Measurements from ENCODE around the gene SEC63.
A peak's percentile ranks its signal among the peaks of the same experiment; 100 is the strongest.
"Not testable (repeated sequence)": the region's sequence is repeated elsewhere in the genome, so short reads cannot be mapped to it uniquely, and the experiment has no call there.

The SEC63 gene, protein sequence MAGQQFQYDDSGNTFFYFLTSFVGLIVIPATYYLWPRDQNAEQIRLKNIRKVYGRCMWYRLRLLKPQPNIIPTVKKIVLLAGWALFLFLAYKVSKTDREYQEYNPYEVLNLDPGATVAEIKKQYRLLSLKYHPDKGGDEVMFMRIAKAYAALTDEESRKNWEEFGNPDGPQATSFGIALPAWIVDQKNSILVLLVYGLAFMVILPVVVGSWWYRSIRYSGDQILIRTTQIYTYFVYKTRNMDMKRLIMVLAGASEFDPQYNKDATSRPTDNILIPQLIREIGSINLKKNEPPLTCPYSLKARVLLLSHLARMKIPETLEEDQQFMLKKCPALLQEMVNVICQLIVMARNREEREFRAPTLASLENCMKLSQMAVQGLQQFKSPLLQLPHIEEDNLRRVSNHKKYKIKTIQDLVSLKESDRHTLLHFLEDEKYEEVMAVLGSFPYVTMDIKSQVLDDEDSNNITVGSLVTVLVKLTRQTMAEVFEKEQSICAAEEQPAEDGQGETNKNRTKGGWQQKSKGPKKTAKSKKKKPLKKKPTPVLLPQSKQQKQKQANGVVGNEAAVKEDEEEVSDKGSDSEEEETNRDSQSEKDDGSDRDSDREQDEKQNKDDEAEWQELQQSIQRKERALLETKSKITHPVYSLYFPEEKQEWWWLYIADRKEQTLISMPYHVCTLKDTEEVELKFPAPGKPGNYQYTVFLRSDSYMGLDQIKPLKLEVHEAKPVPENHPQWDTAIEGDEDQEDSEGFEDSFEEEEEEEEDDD

DNA sequence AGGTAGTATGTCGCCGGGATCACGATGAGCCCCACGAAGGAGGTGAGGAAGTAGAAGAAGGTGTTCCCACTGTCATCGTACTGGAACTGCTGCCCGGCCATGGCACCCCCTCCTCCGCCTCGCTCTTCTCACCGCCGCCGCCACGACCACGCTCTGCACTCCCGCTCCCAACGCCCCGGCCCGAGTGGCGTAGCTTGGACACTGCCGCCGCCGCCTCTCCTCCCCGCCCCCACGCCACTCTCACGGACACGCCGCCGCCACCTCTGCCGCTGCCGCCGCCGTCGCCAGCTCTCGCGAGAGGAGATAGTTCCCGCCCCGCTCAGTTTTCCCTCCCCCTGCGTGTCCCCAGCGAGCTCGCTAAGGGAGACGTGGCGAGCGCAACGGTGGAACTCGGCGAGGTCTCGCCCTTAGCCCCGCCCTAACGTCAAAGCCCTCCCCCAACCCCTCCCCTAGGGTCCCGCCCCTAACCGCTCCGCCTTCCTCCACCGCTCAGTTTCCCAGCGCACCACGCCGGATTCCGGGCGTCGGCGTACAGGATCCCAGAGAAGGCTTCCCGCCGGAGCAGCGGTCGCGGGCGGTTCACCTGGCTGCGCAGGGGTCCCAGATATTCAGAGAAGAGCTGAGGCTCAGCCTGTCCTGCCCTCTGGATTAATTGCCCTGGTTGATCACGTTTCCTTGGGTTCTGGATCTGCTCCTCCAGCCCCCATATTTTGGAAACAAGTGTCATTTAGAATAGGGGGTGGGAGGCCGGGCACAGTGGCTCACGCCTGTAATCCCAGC, at the start of gene SEC63:
SEC63 (minus strand) TSS at position 300 of the 780 bp plus-strand sequence; CDS start at position 101, 199 bp downstream.
- DNase-seq = peak; percentile 97

DNA sequence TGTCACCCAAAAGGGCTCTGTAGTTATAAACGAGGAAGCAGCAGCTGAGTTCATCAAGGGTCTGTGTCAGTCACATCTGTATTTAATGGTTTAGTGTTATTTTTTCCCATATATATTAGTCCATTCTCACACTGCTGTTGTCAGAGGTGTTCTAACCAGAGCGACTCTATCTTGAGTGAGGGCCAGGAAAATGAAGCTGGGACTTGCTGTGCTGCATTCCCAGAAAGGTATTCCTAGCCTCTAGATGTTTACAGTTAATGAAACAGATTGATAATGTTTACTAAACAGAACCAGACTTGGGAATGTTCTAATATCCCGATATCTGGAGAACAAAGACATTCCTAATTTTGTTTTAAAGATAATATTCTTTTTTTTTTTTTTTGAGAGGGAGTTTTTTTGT, 48.0 kb upstream of the SEC63 start:
- DNase-seq = no peak

DNA sequence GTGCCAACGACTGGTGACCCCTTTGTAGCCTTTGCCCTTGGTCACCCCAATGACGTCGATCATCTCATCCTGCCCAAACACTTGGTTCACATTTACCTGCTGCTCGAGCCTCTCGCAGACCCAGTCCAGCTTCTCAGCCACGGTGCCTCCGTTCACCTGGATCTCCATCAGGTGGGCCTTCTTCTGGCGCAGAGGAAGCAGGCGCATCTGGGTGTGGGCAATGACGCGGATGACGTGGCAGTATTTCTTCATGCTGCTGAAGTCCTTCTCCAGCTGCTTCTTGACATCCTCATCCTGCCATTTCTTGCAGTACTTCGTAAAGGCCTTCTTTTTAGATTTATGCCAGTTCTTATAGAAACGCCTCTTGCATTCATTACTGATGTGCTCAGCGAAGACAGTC, 46.9 kb upstream of the SEC63 start:
- no peak for DNase-seq

DNA sequence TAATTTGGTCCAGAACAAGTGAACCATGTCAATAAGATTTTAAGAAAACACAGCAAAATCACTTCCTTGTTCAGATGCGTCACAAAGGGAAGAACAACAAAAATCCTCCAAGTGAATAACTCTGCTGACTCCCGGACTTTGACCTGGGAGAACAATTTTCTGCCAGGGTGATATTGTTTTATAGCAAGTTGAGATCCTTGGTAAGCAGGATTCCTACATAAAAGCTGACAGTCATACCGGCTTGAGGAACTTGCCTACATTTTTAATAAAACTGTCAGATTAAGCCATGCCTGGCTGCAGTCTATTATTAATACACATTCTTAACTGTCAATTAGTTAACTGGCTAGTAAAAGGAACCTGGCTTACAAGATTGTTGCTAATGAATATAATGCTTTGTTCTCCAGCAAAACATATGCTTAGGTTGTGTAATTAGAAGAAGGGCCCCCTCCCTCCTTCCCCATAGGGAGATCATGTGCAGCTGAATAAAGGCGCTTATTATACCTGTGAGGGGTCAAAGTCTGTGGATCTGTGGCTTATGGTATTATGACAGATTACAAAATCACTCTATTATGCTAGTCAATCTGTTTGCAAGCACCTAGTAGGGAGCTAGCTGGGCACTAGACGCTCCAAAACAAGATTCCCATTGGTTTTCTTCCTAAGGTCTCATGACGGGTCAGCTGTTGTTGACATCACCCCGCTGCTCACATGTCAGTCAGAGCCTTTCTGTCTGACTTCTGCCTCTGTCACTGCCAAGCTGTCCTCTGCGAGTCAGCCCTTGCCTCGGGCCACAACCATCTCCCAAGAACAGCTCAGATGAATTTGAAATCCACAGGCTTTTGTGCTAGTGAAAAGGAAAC, 44.6 kb upstream of the SEC63 start:
- DNase-seq = no peak

DNA sequence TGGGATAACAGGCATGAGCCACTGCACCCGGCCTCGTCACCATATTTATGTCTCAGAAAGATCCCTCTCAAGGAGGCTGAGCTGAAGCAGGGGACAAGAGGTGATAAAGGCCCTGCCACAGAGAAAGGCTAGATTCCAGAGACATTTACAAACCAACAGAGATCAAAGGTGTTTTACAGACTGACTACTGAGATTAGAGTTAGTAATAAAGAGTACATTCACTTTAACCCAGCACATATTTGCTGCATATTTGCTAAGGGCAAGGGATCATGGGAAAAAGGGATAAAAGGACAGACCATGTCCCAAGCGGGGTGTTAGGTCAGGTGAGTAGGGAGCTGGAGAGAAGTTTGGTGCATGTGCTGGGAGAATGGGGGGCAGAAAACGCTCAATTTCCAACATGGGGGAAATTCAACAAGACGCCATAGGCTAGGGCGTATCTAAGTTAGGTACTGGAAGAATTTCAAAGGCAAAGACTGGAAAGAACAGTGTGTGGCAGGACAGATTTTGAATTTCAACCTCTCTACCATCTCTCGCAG, 43.8 kb upstream of the SEC63 start:
- DNase-seq = no peak

DNA sequence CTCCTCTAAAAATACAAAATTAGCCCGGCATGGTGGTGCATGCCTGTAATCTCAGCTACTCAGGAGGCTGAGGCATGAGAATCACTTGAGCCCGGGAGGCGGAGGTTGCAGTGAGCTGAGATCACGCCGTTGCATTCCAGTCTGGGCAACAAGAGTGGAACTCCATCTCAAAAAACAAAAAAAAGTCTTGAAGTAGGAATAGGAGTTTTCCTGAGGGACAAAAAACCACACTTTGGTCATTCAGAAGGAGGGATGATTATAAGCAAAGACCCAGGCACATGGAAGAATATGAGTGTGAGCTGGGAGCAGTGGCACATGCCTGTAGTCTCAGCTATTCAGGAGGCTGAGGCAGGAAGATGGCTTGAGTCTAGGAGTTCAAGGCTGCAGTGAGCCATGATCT, 42.3 kb upstream of the SEC63 start:
- DNase-seq = not testable (repeated sequence)

DNA sequence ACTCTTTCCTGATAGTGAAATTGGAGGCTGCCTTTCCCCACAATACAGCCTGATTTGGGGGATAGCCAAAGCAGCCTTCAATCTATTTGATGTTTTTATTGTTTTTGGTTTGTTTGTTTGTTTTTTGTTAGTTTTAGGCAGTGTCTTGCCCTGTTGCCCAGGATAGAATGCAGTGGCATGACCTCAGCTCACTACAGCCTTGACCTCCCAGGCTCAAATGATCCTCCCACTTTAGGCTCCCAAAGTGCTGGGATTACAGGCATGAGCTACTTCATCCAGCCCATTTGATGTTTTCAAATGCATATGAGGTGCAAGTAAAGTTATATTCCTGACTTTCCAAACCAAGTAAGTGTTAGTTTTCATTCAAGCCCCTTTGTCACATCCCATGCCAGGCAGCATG, 41.3 kb upstream of the SEC63 start:
- no peak for DNase-seq

DNA sequence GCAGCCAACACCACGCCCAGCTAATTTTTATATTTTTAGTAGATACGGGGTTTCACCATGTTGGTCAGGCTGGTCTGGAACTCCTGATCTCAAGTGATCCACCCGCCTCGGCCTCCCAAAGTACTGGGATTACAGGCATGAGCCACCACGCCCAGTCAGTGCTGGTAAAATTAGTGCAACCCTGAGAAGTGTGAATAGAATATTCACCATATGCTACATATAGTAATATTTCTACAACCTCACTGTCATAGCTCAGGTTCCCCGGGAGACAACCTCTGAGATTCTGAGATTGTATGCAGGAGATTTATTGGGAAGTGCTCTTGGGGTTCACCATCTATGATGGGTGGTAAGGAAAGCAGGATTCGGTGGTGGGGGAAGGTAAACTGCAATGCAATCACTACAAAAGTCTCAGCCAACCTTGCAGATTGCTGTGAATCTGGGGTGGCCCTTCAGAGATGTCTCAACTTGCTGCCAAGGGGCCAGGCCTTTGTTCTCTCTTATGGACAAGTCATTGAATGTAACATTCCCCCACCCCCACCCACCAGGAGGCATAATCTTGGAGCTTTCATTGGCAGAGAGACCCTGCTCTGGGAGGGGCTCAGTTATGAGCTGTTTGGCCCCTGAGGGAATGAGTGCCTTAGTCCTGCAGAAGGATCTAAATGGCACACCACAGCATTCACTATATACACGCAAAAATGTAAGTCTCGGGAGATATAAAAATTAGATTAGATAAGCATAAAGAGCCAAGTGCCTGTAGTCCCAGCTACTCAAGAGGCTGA, 34.0 kb upstream of the SEC63 start:
- DNase-seq = no peak

DNA sequence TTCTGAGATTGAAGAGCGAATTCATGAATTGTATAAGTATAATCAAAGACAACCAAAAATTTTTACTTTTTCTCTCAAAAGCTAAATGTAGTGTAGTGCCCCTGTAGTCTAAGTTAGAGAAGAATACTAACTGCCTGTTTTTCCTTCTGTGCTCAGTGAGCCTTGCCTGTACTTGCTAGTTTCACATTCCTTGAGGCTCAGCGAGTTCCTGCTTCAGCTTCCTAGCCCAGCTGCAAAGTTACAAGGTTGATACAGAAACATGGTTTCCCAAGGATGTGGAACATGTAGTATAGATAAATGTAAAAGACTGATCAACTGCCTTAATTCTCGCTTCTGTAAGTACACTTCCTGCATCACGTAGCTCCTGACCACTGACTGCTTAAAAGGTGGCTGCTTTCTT, 33.1 kb upstream of the SEC63 start:
- DNase-seq = no peak

DNA sequence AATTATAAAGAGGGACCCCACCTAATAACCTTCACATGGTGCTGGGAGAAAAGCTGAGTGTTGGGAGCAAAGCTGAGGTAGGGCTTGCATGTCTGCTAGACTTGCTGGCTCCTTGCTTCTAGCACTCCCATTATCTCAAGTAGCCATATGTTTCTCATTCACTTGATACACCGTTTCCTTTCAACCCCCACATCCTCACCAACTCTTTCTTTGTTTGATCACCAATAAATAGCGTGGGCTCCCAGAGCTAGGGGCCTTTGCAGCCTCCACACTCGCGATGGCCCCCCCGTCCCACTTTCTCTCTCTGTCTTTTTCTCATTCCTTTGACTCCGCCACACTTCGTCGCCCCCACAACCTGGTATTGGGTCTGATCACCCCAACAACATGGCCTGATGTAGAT, 32.6 kb upstream of the SEC63 start:
- not testable (repeated sequence) for DNase-seq

DNA sequence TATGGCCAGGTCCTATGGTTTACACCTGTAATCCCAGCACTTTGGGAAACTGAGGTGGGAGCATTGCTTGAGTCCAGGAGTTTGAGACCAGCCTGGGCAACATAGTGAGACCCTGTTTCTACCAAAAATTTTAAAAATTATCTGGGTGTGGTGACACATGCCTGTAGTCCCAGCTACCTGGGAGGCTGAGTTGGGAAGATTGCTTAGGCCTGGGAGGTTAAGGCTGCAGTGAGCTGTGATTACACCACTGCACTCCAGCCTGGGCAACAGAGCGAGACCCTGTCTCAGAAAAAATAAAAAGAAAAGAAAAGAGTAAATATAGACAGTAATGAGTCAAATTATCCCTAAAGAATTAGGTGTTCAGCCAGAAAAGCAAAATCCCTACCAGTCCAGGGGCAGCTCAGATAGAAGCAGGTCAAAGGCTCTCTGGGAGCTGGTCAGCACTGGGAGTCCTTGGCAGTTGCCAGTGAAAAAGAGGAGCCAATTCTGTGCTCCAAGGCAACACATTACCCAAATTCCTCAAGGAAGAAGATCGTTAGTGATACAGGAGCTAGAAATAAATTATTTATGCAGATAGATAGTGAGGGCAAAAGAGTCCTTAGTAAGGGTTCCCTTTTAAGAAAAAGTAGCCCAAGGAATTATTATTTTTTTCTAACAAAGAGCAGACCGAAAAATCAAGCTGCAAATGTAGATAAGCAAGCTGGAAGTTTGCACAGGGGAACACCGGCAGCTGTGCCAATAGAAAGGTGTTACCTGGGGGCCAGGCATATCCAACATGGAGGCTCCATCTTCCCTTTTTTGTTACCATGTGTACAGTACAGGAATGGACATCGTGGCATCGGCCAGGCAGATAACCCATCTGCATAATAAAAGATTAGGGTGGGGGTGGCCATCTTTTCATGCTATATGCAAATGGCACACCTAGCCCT, 31.4 kb upstream of the SEC63 start:
- no peak for DNase-seq

DNA sequence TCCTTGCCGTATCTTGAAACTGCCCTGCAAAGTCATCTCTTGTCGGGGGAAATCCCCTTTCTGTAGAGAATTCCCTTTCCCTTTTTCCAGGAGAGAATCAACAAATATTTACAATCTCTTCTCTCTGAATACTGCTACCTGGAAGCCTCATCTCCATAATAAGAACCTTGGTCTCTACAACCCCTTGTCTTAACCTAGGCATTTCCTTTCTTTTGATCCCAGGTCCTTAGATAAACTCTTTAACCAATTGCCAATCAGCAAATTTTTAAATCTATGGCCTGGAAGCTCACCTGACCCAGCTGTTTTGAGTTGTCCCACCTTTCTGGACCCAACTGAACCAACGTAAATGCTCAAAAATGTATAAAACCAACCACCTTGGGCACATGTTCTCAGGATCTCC, 30.6 kb upstream of the SEC63 start:
- no peak for DNase-seq

DNA sequence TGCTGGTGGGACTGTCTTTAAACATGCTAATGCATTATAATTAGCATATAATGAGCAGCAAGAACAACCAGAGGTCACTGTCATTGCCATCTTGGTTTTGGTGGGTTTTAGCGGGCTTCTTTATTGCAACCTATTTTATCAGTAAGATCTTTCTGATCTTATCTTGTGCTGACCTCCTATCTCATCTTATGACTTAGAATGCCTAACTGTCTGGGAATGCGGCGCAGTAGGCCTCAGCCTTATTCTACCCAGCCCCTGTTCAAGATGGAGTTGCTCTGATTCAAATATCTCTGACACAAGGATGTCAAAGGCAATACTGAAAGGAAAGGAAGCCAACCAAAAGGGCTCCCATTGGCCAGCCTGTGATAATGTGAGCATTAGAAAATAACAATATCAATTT, 29.8 kb upstream of the SEC63 start:
- DNase-seq = no peak

DNA sequence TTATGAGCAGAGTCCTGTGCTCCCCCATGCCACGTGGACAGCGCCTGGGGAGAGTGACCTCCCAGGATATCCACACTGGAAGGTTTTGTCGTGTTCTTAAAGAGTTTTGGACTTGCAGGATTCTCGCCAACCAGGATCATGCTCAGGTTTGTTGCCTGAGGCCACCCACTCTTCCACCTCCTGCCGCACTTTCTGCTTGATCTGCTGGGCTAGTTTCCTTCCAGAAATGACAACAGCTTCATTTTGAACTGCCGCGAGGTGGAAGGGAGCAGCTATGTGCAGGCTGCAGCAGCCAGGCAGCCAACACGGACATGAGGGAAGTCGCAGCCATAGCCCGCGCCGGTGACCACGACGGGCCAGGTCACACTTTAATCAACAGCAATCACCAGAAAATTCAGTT, 27.7 kb upstream of the SEC63 start:
- no peak for DNase-seq

DNA sequence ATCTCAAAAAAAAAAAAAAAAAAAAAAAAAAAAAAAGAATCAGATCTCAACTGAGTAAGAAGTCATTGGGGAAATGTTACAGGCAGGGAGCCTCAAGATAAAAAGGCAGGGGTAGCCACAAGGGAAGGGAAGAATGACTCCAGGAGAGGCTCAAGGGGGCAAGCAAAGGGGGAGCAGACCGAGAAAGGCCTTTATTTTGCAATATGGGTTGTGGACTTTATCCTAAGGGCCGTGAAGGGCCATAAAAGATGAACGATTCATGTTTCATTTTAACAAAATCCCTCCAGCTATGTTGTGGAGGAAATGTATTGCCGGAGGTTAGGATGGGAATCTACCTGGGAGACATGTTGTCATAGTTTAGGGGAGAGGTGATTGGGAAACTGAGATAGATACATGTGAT, 25.8 kb upstream of the SEC63 start:
- DNase-seq = no peak

DNA sequence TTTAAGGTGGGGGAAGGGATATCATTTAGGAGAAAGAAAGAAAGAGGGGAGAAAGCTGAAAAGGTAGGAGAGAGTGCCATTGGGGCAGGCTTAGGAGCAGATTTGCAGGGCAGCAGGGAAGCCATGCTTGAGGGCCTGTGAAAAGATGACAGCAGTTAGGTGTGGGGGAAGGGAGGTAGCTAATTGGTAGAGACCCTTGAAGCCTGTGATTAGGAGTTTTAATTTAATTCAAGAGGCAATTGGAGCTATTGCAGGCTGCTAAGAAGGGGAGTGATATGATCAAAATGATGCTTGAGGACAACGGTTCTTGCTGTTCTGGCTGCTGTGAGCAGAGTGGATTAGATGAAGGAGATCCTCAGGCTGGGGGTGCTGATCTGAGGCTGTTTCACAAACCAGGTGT, 24.5 kb upstream of the SEC63 start:
- DNase-seq = no peak

DNA sequence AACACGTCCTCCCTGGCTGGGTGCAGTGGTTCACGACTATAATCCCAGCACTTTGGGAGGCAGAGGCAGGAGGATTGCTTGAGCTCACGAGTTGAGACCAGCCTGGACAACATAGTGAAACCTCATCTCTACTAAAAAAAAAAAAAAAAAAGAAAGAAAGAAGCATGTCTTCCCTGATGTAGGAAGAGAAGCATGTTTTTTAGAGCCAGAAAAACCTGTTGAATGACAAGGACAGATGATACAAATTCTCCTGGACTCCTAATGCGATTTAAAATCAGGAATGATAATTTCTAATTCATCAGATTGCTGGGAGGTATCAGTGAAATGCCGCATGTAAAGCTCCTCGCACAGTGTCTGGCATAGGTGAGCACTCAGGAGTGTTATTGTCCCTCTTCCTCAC, 23.7 kb upstream of the SEC63 start:
- DNase-seq = no peak

DNA sequence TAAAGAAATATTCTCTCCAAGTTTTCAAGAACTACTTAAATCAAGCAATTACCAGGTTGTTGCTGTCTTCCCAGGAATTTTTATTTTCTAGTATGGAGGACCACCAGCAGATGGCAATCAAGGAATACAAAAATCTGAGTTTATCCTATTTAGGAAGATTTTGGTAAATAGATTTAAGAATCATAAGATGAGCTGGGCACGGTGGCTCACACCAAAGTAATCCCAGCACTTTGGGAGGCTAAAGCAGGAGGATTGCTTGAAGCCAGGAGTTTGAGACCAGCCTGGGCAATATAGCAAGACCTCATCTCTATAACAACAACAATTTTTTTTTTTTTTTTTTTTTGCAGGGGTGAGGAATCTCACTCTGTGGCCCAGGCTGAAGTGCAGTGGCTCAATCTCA, 19.3 kb upstream of the SEC63 start:
- DNase-seq = no peak

DNA sequence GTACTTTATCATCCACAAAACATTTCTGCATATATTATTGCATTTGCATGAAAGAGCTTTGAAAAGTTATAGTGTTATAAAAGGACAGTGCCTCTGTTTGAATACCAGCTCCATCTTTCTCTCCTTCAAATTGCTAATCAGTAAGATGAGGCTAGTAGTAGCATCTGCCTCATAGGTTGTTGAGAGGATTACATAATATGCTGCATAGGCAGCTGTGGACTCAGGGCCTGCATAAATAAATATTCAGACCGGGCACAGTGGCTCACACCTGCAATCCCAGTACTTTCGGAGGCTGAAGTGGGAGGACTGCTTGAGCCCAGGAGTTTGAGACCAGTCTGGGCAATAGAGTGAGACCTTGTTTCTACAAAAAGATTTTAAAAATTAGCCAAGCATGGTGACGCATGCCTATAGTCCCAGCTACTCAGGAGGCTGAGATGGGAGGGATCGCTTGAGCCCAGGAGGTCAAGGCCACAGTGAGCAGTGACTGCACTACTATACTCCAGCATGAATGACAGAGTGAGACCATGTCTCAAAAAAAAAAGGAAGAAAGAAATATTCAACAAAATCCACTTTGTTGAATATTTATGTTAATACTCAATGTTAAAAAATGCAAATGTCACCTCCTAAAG, 18.3 kb upstream of the SEC63 start:
- no peak for DNase-seq

DNA sequence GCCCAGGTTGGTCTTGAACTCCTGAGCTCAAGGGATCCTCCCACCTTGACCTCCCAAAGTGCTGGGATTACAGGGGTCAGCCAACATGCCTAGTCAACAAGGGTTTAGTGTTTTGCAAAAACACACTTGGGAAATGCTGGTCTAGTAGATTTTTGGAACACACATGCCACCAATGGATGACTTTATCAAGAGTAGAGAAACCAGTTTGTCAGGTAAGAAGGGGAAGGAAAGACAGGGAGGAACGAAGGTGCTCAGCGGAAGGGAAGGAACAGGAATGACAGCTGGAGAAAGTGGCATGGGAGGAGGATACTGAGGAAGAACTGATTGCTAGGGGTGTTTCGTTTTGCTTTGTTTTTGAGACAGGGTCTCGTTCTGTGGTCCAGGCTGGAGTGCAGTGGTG, 15.6 kb upstream of the SEC63 start:
- DNase-seq = no peak
